ENCODE measurements around the gene TBATA.
"Not testable (repeated sequence)": the region's sequence is repeated elsewhere in the genome, so short reads cannot be mapped to it uniquely, and the experiment has no call there.

Gene TBATA

GRCh38 chr10:70777063-70777875, 7.9 kb downstream of the TBATA start:
- Histone ChIP-seq H3K4me1 (ENCODE audit: control insufficient read depth, insufficient read depth, low read length) (no peaks in the 10 kb centered on the region), H3K9ac (ENCODE audit: low read depth, low read length) (no peak overlapping the region), H3K27me3 (ENCODE audit: control insufficient read depth, insufficient read depth, low read length) (no peaks in the 10 kb centered on the region)

GRCh38 chr10:70776455-70777005, 8.6 kb downstream of the TBATA start:
- H3K9ac ChIP-seq (ENCODE audit: low read depth, low read length): no peak overlapping the region
- no peak overlapping the region for H3K4me3 ChIP-seq (ENCODE audit: low read depth, low read length)
- no peaks in the 10 kb centered on the region for H3K4me1 ChIP-seq (ENCODE audit: control insufficient read depth, insufficient read depth, low read length)
- no peaks in the 10 kb centered on the region for H3K9me3 ChIP-seq (ENCODE audit: control insufficient read depth, insufficient read depth, low read length)
- no peaks in the 10 kb centered on the region for H3K27me3 ChIP-seq (ENCODE audit: control insufficient read depth, insufficient read depth, low read length)
- no peaks in the 10 kb centered on the region for H3K36me3 ChIP-seq (ENCODE audit: control insufficient read depth, insufficient read depth, low read length)
- H3K27ac ChIP-seq (ENCODE audit: low read depth, low read length): no peak overlapping the region

More at GRCh38 chr10:70777063-70777875, 7.9 kb downstream of the TBATA start:
- no peaks in the 10 kb centered on the region for H3K9me3 ChIP-seq (ENCODE audit: control insufficient read depth, insufficient read depth, low read length)
- H3K4me3 ChIP-seq (ENCODE audit: low read depth, low read length): no peak overlapping the region
- H3K27ac ChIP-seq (ENCODE audit: low read depth, low read length): no peak overlapping the region
- H3K36me3 ChIP-seq (ENCODE audit: control insufficient read depth, insufficient read depth, low read length): no peaks in the 10 kb centered on the region

- H3K27me3 ChIP-seq (ENCODE audit: control insufficient read depth, insufficient read depth, low read length): no peaks in the 10 kb centered on the region
These were observed 9.3 kb downstream of the TBATA start for GRCh38 chr10:70775679-70776454.

GRCh38 chr10:70774810-70775678, 10.1 kb downstream of the TBATA start:
- no peaks in the 10 kb centered on the region for H3K9me3 ChIP-seq (ENCODE audit: control insufficient read depth, insufficient read depth, low read length)
- H3K4me3 ChIP-seq (ENCODE audit: low read depth, low read length): no peak overlapping the region
- no peaks in the 10 kb centered on the region for H3K4me1 ChIP-seq (ENCODE audit: control insufficient read depth, insufficient read depth, low read length)
- H3K36me3 ChIP-seq (ENCODE audit: control insufficient read depth, insufficient read depth, low read length): no peaks in the 10 kb centered on the region
- H3K27ac ChIP-seq (ENCODE audit: low read depth, low read length): no peak overlapping the region
- H3K27me3 ChIP-seq (ENCODE audit: control insufficient read depth, insufficient read depth, low read length): no peaks in the 10 kb centered on the region
- no peak overlapping the region for H3K9ac ChIP-seq (ENCODE audit: low read depth, low read length)

More at GRCh38 chr10:70775679-70776454, 9.3 kb downstream of the TBATA start:
- H3K9ac ChIP-seq (ENCODE audit: low read depth, low read length): no peak overlapping the region
- H3K36me3 ChIP-seq (ENCODE audit: control insufficient read depth, insufficient read depth, low read length): no peaks in the 10 kb centered on the region
- no peak overlapping the region for H3K27ac ChIP-seq (ENCODE audit: low read depth, low read length)
- no peaks in the 10 kb centered on the region for H3K4me1 ChIP-seq (ENCODE audit: control insufficient read depth, insufficient read depth, low read length)
- no peaks in the 10 kb centered on the region for H3K9me3 ChIP-seq (ENCODE audit: control insufficient read depth, insufficient read depth, low read length)
- H3K4me3 ChIP-seq (ENCODE audit: low read depth, low read length): no peak overlapping the region

- Histone ChIP-seq H3K36me3 (ENCODE audit: control insufficient read depth, insufficient read depth, low read length) (no peaks in the 10 kb centered on the region), H3K4me1 (ENCODE audit: control insufficient read depth, insufficient read depth, low read length) (no peaks in the 10 kb centered on the region), H3K4me3 (ENCODE audit: low read depth, low read length) (no peak overlapping the region), H3K9me3 (ENCODE audit: control insufficient read depth, insufficient read depth, low read length) (no peaks in the 10 kb centered on the region), H3K27ac (ENCODE audit: low read depth, low read length) (no peak overlapping the region), H3K9ac (ENCODE audit: low read depth, low read length) (no peak overlapping the region), H3K27me3 (ENCODE audit: control insufficient read depth, insufficient read depth, low read length) (no peaks in the 10 kb centered on the region)
These were observed 11.0 kb downstream of the TBATA start for GRCh38 chr10:70773965-70774809.

DNA sequence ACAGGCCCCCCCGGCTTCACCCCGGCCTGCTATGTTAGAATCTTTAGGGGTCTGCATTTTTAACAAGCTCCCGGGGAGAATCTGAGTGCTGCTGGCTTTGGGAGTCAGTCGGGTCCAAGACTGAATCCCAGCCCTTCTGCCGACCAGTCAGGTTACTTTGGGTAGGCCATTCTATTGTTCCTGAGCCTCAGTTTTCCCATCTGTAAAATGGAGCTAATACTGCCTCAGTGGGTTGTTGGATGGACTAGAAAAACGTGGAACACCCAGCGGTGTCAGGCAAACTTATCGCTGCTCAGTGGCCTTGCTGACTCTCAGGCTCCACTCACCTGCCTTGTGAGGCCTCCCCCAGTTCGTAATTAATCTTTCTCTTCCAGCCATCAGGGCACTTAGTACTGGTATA, 11.7 kb downstream of the TBATA start:
- Histone ChIP-seq H3K27ac (ENCODE audit: low read depth, low read length) (no peak overlapping the region), H3K4me3 (ENCODE audit: low read depth, low read length) (no peak overlapping the region), H3K9me3 (ENCODE audit: control insufficient read depth, insufficient read depth, low read length) (no peaks in the 10 kb centered on the region), H3K27me3 (ENCODE audit: control insufficient read depth, insufficient read depth, low read length) (no peaks in the 10 kb centered on the region), H3K9ac (ENCODE audit: low read depth, low read length) (no peak overlapping the region), H3K4me1 (ENCODE audit: control insufficient read depth, insufficient read depth, low read length) (no peaks in the 10 kb centered on the region), H3K36me3 (ENCODE audit: control insufficient read depth, insufficient read depth, low read length) (no peaks in the 10 kb centered on the region)

GRCh38 chr10:70772627-70773026, 12.6 kb downstream of the TBATA start:
- no peak overlapping the region for H3K27ac ChIP-seq (ENCODE audit: low read depth, low read length)
- H3K9me3 ChIP-seq (ENCODE audit: control insufficient read depth, insufficient read depth, low read length): no peaks in the 10 kb centered on the region
- H3K9ac ChIP-seq (ENCODE audit: low read depth, low read length): no peak overlapping the region
- no peaks in the 10 kb centered on the region for H3K4me1 ChIP-seq (ENCODE audit: control insufficient read depth, insufficient read depth, low read length)
- H3K36me3 ChIP-seq (ENCODE audit: control insufficient read depth, insufficient read depth, low read length): no peaks in the 10 kb centered on the region
- no peaks in the 10 kb centered on the region for H3K27me3 ChIP-seq (ENCODE audit: control insufficient read depth, insufficient read depth, low read length)
- no peak overlapping the region for H3K4me3 ChIP-seq (ENCODE audit: low read depth, low read length)

DNA sequence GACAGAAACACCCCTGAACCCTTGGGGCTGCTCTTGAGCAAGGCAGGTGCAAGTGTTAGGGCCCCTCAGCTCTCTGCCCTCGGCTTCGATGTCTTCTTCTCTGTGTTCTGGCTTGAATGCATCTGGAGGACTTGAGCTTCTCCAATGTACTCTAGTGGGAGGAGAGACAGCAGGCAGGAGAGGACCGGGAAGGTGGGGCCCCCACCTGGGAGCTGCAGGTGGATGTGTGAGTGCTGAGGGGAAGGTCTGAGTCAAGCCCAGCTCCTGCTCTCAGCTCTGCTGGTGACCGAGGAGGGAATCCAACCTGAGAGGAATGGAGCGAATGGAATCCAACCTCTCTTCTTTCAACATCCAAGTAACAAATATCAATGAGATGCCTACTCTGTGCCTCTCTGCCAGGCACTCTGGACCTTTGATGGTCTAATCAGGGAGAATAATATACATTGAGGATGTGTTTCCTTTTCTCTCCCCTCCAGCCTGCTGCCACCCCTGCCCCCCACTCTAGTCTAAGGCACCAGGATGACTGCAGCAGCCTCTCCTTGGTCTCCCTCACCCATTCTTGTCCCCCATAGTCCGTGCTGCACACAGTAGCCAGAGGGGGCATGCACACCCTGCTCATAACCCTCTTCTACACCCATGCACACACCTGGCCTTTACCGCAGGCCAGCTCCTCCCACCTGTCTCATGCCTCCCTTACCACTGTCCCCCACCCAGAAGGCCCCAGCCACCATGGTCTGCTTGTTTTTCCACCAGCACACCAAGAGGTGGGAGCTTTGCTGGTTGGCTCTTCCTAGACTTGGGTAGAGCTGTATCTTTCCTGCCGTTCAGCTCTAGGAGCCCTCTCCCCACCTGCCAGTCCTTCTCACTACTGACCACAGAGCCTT, 13.6 kb downstream of the TBATA start:
- no peaks in the 10 kb centered on the region for H3K36me3 ChIP-seq (ENCODE audit: control insufficient read depth, insufficient read depth, low read length)
- H3K4me3 ChIP-seq (ENCODE audit: low read depth, low read length): no peak overlapping the region
- no peaks in the 10 kb centered on the region for H3K27me3 ChIP-seq (ENCODE audit: control insufficient read depth, insufficient read depth, low read length)
- no peak overlapping the region for H3K27ac ChIP-seq (ENCODE audit: low read depth, low read length)
- H3K4me1 ChIP-seq (ENCODE audit: control insufficient read depth, insufficient read depth, low read length): no peaks in the 10 kb centered on the region
- no peaks in the 10 kb centered on the region for H3K9me3 ChIP-seq (ENCODE audit: control insufficient read depth, insufficient read depth, low read length)
- no peak overlapping the region for H3K9ac ChIP-seq (ENCODE audit: low read depth, low read length)

GRCh38 chr10:70770516-70770915, 14.7 kb downstream of the TBATA start:
- not testable (repeated sequence) for H3K9me3 ChIP-seq (ENCODE audit: control insufficient read depth, insufficient read depth, low read length); H3K27me3 ChIP-seq (ENCODE audit: control insufficient read depth, insufficient read depth, low read length); H3K27ac ChIP-seq (ENCODE audit: low read depth, low read length)

More at GRCh38 chr10:70770516-70770915, 14.7 kb downstream of the TBATA start:
- H3K4me3 ChIP-seq (ENCODE audit: low read depth, low read length); H3K9ac ChIP-seq (ENCODE audit: low read depth, low read length); H3K36me3 ChIP-seq (ENCODE audit: control insufficient read depth, insufficient read depth, low read length); H3K4me1 ChIP-seq (ENCODE audit: control insufficient read depth, insufficient read depth, low read length): not testable (repeated sequence)

Data from HUES48 (cell line).